Measurements from ENCODE around the gene TCF19.

The TCF19 gene

GRCh38 chr6:31205638-31206037 is 47.2 kb downstream of the TCF19 start (continued):
- TF ChIP-seq ZNF76 (tag by site-specific recombination; IDR thresholded peaks at IDR 0.05; ENCODE audit: borderline replicate concordance, low read depth) (no peak), ZBTB7A (tag by site-specific recombination; IDR thresholded peaks at IDR 0.05; ENCODE audit: low read depth) (no peak), ZNF645 (tag by site-specific recombination; IDR thresholded peaks at IDR 0.05) (no peak), SP7 (tag by site-specific recombination; IDR thresholded peaks at IDR 0.05) (no peak), BCL6B (tag by site-specific recombination; IDR thresholded peaks at IDR 0.05) (no peak), ZNF670 (tag by site-specific recombination; IDR thresholded peaks at IDR 0.05; ENCODE audit: low read depth) (no peak), ZNF621 (tag by site-specific recombination; IDR thresholded peaks at IDR 0.05) (no peak), ZNF341 (tag by site-specific recombination; IDR thresholded peaks at IDR 0.05; ENCODE audit: low read depth) (no peak), ATF2 (tag by site-specific recombination; IDR thresholded peaks at IDR 0.05; ENCODE audit: low read depth) (no peak)

GRCh38 chr6:31208506-31208905 is 50.1 kb downstream of the TCF19 start:
- no peak overlapping the region for H3K4me3 ChIP-seq (ENCODE audit: low read depth, low read length)
- no peak overlapping the region for H3K27ac ChIP-seq (ENCODE audit: extremely low read depth, low read depth, low read length)
- no peaks in the 10 kb centered on the region for H3K9me3 ChIP-seq (ENCODE audit: control insufficient read depth, insufficient read depth, low read depth, low read length)
- CTCF ChIA-PET = interaction anchor here (1.0 to 1.6 kb wide), 2 partner anchors 158 to 266 kb away, joined by 3 to 5 read pairs; no protein-coding TSS in a partner anchor
- POLR2A ChIA-PET = no interaction called here
- no peaks in the 10 kb centered on the region for H3K36me3 ChIP-seq (ENCODE audit: control insufficient read depth in 2 of 2, insufficient read depth in 1 of 2, low read length in 2 of 2)
- peaks cover 6% of the 10 kb centered on the region for H3K4me1 ChIP-seq (ENCODE audit: control insufficient read depth, insufficient read depth, low read length)
- TF ChIP-seq ELK4 (IDR thresholded peaks at IDR 0.05; ENCODE audit: borderline replicate concordance, low read depth, low read length) (no peak), ZNF157 (tag by site-specific recombination; IDR thresholded peaks at IDR 0.05) (no peak), ZNF571 (tag by site-specific recombination; IDR thresholded peaks at IDR 0.05) (no peak), ZNF660 (tag by site-specific recombination; IDR thresholded peaks at IDR 0.05) (no peak), ZNF560 (tag by site-specific recombination; IDR thresholded peaks at IDR 0.05; ENCODE audit: borderline replicate concordance) (no peak), PRDM6 (tag by site-specific recombination; IDR thresholded peaks at IDR 0.05) (no peak), ZNF658 (tag by site-specific recombination; IDR thresholded peaks at IDR 0.05) (no peak), ZSCAN16 (tag by site-specific recombination; IDR thresholded peaks at IDR 0.05) (no peak), MYNN (tag by site-specific recombination; IDR thresholded peaks at IDR 0.05; ENCODE audit: borderline replicate concordance) (no peak), GLIS1 (tag by site-specific recombination; IDR thresholded peaks at IDR 0.05) (no peak), ZNF398 (tag by site-specific recombination; IDR thresholded peaks at IDR 0.05) (no peak), ZNF280C (tag by site-specific recombination; IDR thresholded peaks at IDR 0.05) (no peak), ZNF645 (tag by site-specific recombination; IDR thresholded peaks at IDR 0.05) (no peak), ZNF366 (tag by site-specific recombination; conservative IDR thresholded peaks at IDR 0.05) (no peak)
